OCI-LY3 (cell line): Measurements from ENCODE around the gene FGD5.

Experiments
- H2AFZ ChIP-seq: fragments of 200-600, 300-600 bp; shearing (Covaris generic); 2 replicates; pipeline ENCODE4 v1.6.0; 2014; ENCODE audit warnings: antibody characterized with exemption, low read depth, low read length
- H3K27ac ChIP-seq: fragments of 200-600, 300-600 bp; sonication (generic); 2 replicates; pipeline ENCODE4 v1.5.1; 2014; ENCODE audit warnings: mild to moderate bottlenecking, low read length, moderate library complexity, mixed read lengths
- H3K27me3 ChIP-seq: fragments of 200-600, 300-600 bp; sonication (generic); 2 replicates; pipeline ENCODE4 v1.6.1; 2014; ENCODE audit warnings: low read depth, low read length, mixed read lengths
- H3K36me3 ChIP-seq: fragments of 200-600, 300-600 bp; sonication (generic); replicated peaks from 2 replicates; pipeline ENCODE3; 2014; ENCODE audit warnings: low read depth, low read length, mixed read lengths
- H3K4me1 ChIP-seq: fragments of 300-600, 200-600 bp; sonication (generic); 2 replicates; pipeline ENCODE4 v1.6.1; 2014; ENCODE audit warnings: low read length, mixed read lengths
- H3K4me2 ChIP-seq: fragments of 200-600, 300-600 bp; sonication (generic); 2 replicates; pipeline ENCODE4 v1.6.1; 2014; ENCODE audit warnings: low read length, mixed read lengths
- H3K4me3 ChIP-seq: fragments of 300-600, 200-600 bp; sonication (generic); 2 replicates; pipeline ENCODE4 v1.5.1; 2014; ENCODE audit warnings: antibody characterized with exemption, mild to moderate bottlenecking, low read length, moderate library complexity
- H3K79me2 ChIP-seq: fragments of 300-600, 200-600 bp; shearing (Covaris generic); 2 replicates; pipeline ENCODE4 v1.6.1; 2014; ENCODE audit warnings: mild to moderate bottlenecking, low read length, mixed read lengths
- H3K9ac ChIP-seq: fragments of 300-600, 200-600 bp; shearing (Covaris generic); 2 replicates; pipeline ENCODE4 v1.6.0; 2014; ENCODE audit warnings: mild to moderate bottlenecking, low read length, moderate library complexity
- H3K9me3 ChIP-seq: fragments of 200-600, 300-600 bp; shearing (Covaris generic); 2 replicates; pipeline ENCODE4 v1.6.1; 2014; ENCODE audit warnings: low read length, mixed read lengths; ENCODE audit not compliant: insufficient read depth
- H4K20me1 ChIP-seq: fragments of 200-600, 300-600 bp; sonication (generic); 2 replicates; pipeline ENCODE4 v1.6.1; 2016; ENCODE audit warnings: low read length, mixed read lengths; ENCODE audit not compliant: insufficient read depth
- CTCF ChIP-seq: fragments of 200-600, 300-600 bp; sonication (generic); IDR thresholded peaks from 2 replicates; pipeline ENCODE4 v1.5.1; 2014; ENCODE audit warnings: antibody characterized with exemption, low read length, low read depth
- EZH2phosphoT487 ChIP-seq: fragments of 200-600 bp; shearing (Covaris generic); IDR thresholded peaks from 2 replicates; pipeline ENCODE4 v1.6.1; 2018; ENCODE audit warnings: antibody characterized with exemption, mixed run types, low read depth

The FGD5 gene

GRCh38 chr3:14913926-14914778 is 95.4 kb downstream of the FGD5 start:
- no peaks in the 10 kb centered on the region for H3K4me1 ChIP-seq
- H3K4me2 ChIP-seq, result no peak overlapping the region
- TF ChIP-seq CTCF, result peak; percentile 12; the same call in 1 of the 2 replicates
- no peak for TF ChIP-seq EZH2phosphoT487
- no peak overlapping the region for H3K27ac ChIP-seq
- no peak overlapping the region for H2AFZ ChIP-seq
- no peak overlapping the region for H3K9ac ChIP-seq
- no peaks in the 10 kb centered on the region for H4K20me1 ChIP-seq
- H3K79me2 ChIP-seq, result no peaks in the 10 kb centered on the region
- no peak overlapping the region for H3K4me3 ChIP-seq
- H3K27me3 ChIP-seq, result peaks cover 46% of the 10 kb centered on the region
- H3K9me3 ChIP-seq, result no peaks in the 10 kb centered on the region
- no peaks in the 10 kb centered on the region for H3K36me3 ChIP-seq

- H3K27me3 ChIP-seq, result peaks cover 46% of the 10 kb centered on the region
These were observed 96.0 kb downstream of the FGD5 start for GRCh38 chr3:14914779-14915117.

GRCh38 chr3:14915636-14916222 is 97.0 kb downstream of the FGD5 start:
- no peaks in the 10 kb centered on the region for H4K20me1 ChIP-seq
- H3K4me2 ChIP-seq, result no peak overlapping the region
- no peaks in the 10 kb centered on the region for H3K79me2 ChIP-seq
- H3K9me3 ChIP-seq, result no peaks in the 10 kb centered on the region
- no peak overlapping the region for H3K4me3 ChIP-seq
- TF ChIP-seq EZH2phosphoT487 (no peak), CTCF (peak; percentile 42)
- no peaks in the 10 kb centered on the region for H3K4me1 ChIP-seq
- H3K9ac ChIP-seq, result no peak overlapping the region
- H3K36me3 ChIP-seq, result no peaks in the 10 kb centered on the region
- no peak overlapping the region for H3K27ac ChIP-seq
- no peak overlapping the region for H2AFZ ChIP-seq
- peaks cover 39% of the 10 kb centered on the region for H3K27me3 ChIP-seq

More at GRCh38 chr3:14914779-14915117, 96.0 kb downstream of the FGD5 start:
- no peak overlapping the region for H3K4me2 ChIP-seq
- no peak overlapping the region for H3K4me3 ChIP-seq
- H3K79me2 ChIP-seq, result no peaks in the 10 kb centered on the region
- H3K27ac ChIP-seq, result no peak overlapping the region
- H4K20me1 ChIP-seq, result no peaks in the 10 kb centered on the region
- no peaks in the 10 kb centered on the region for H3K36me3 ChIP-seq
- no peaks in the 10 kb centered on the region for H3K4me1 ChIP-seq
- no peak overlapping the region for H2AFZ ChIP-seq
- H3K9me3 ChIP-seq, result no peaks in the 10 kb centered on the region
- H3K9ac ChIP-seq, result no peak overlapping the region
- no peak for TF ChIP-seq CTCF
- no peak for TF ChIP-seq EZH2phosphoT487

GRCh38 chr3:14918356-14918860 is 99.6 kb downstream of the FGD5 start:
- H3K4me2 ChIP-seq, result no peak overlapping the region
- no peaks in the 10 kb centered on the region for H4K20me1 ChIP-seq
- H3K27ac ChIP-seq, result no peak overlapping the region
- no peaks in the 10 kb centered on the region for H3K79me2 ChIP-seq
- no peak overlapping the region for H3K4me3 ChIP-seq
- H3K36me3 ChIP-seq, result no peaks in the 10 kb centered on the region
- peaks cover 22% of the 10 kb centered on the region for H3K27me3 ChIP-seq
- H3K4me1 ChIP-seq, result no peaks in the 10 kb centered on the region
- no peak for TF ChIP-seq CTCF
- no peak for TF ChIP-seq EZH2phosphoT487
- no peak overlapping the region for H3K9ac ChIP-seq
- H2AFZ ChIP-seq, result no peak overlapping the region
- no peaks in the 10 kb centered on the region for H3K9me3 ChIP-seq
